Panc1 (cell line): Measurements from ENCODE around the gene MPRIP. TPM values are rescaled to one million over a fixed set of nuclear protein-coding genes. Genes with fewer than 3 reads are reported as not detected.

Experiments
- ATAC-seq: fragments of 200-7000 bp; cut with Tn5 transposase; 2 replicates; pipeline ENCODE4 v1.9.1; 2020; ENCODE audit warnings: mild to moderate bottlenecking, moderate library complexity
- BruUV-seq: library from RNA; stranded (reverse); fragments of 400-500 nt; replicated peaks from 2 replicates; lab custom pipeline; 2021; lab: Mats Ljungman, UMichigan
- CTCF ChIA-PET: fragments of 300-600 bp; sonication (Branson Sonifier 250); formaldehyde crosslinking; loops from one replicate; lab custom pipeline; 2022; ENCODE audit warnings: antibody characterized with exemption; lab: Charles Lee
- POLR2A ChIA-PET: fragments of 300-600 bp; sonication (Branson Sonifier 250); formaldehyde crosslinking; loops from one replicate; lab custom pipeline; 2022; ENCODE audit warnings: antibody characterized with exemption; lab: Charles Lee
- DNase-seq: peaks from one replicate; pipeline ENCODE4 v3.0.0-alpha.2; 2010; ENCODE audit warnings: low read depth, low spot score
- H3K27ac ChIP-seq: 2 replicates; pipeline ENCODE4 v1.5.1; 2011; ENCODE audit warnings: mild to moderate bottlenecking, low read length, inconsistent platforms
- H3K27me3 ChIP-seq: fragments of 200-500 bp; sonication (Bioruptor generic); 2 replicates; pipeline ENCODE4 v1.6.0; 2014; ENCODE audit warnings: low read length, inconsistent platforms; ENCODE audit not compliant: control insufficient read depth, insufficient read depth
- H3K36me3 ChIP-seq: fragments of 200-500 bp; sonication (Bioruptor generic); 2 replicates; pipeline ENCODE4 v1.5.1; 2014; ENCODE audit warnings: inconsistent platforms, mild to moderate bottlenecking, low read length, moderate library complexity; ENCODE audit not compliant: control insufficient read depth, insufficient read depth
- H3K4me1 ChIP-seq: 2 replicates; pipeline ENCODE4 v1.5.1; 2011; ENCODE audit warnings: inconsistent platforms, mild to moderate bottlenecking, low read length, moderate library complexity; ENCODE audit not compliant: control insufficient read depth, insufficient read depth
- H3K4me3 ChIP-seq, 2 experiments: 2 replicates each; pipeline ENCODE4 v1.5.1; 2011 to 2012; ENCODE audit warnings: low read depth in 2 of 2, low read length in 2 of 2, mild to moderate bottlenecking in 2 of 2, inconsistent platforms in 1 of 2, moderate library complexity in 1 of 2
- H3K9me3 ChIP-seq: fragments of 200-500 bp; sonication (Bioruptor generic); 2 replicates; pipeline ENCODE4 v1.5.1; 2014; ENCODE audit warnings: low read depth, mild to moderate bottlenecking, inconsistent platforms, low read length, moderate library complexity; ENCODE audit not compliant: control insufficient read depth, insufficient read depth
- POLR2AphosphoS5 ChIP-seq: IDR thresholded peaks from 2 replicates; pipeline ENCODE4 v1.6.1; 2012; ENCODE audit warnings: mild to moderate bottlenecking, low read depth, low read length, moderate library complexity
- SIN3A ChIP-seq: IDR thresholded peaks from 2 replicates; pipeline ENCODE4 v1.6.1; 2012; ENCODE audit warnings: low read depth, mild to moderate bottlenecking, low read length, moderate library complexity, borderline replicate concordance; ENCODE audit not compliant: insufficient read depth
- TCF7L2 ChIP-seq: IDR thresholded peaks from 2 replicates; pipeline ENCODE4 v1.6.1; 2011; ENCODE audit warnings: mild to moderate bottlenecking, low read depth, low read length, inconsistent platforms
- in situ Hi-C: cut with HindIII; loops from 2 replicates; pipeline ENCODE4 v1.10.0; 2016; ENCODE audit warnings: low sequenced_read_pairs, low pct_unique_long_range_greater_than_20kb
- intact Hi-C: fragments of 100-400 bp; cut with micrococcal nuclease; formaldehyde crosslinking; loops from one replicate; pipeline ENCODE4 v1.10.0; 2022; ENCODE audit not compliant: unreplicated experiment
- total RNA-seq: library from RNA; stranded (reverse); gene quantifications from one replicate; pipeline ENCODE4 v1.2.1, GENCODE V29; 2021; ENCODE audit not compliant: unreplicated experiment
- TF ChIP-seq, protein P1 (sequence below): fragments of 450-650 bp; IDR thresholded peaks from 2 replicates; pipeline ENCODE4 v1.5.1; 2017; ENCODE audit warnings: mild to moderate bottlenecking
- TF ChIP-seq, protein P2 (sequence below), 2 experiments: IDR thresholded peaks; 2 replicates each; pipeline ENCODE4 v1.6.1; 2011 to 2012; ENCODE audit warnings: low read depth in 2 of 2, control low read depth in 1 of 2, low read length in 1 of 2, mild to moderate bottlenecking in 1 of 2, moderate library complexity in 1 of 2; ENCODE audit not compliant: insufficient read depth in 1 of 2

MPRIP gene
- total RNA-seq, 1 experiment from 2014 or later: 155 TPM

DNA sequence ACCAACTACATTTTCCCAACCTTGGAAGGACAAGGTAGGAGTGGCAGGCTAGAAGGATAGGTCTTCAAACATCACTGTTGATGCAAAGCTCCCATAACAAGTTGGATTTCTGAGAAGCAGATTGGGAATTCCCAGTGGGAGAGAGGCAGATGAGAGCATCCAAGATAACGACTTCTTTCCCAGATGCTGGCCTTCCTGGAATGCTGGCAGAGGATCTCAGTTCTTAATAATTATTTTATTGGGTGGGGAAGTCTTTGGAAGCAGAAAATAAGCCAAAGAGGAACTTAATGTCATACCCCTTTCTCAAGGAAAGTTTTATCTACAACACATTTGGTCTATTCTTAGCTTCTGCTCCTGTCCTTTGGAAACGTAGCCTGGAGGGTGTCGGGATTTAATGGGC, 64.5 kb downstream of the MPRIP start:
- intact Hi-C loops: no loop called here
- ATAC-seq: no peak
- POLR2A ChIA-PET: no interaction called here
- no peak overlapping the region for H3K27ac ChIP-seq
- no TSS peak for BruUV-seq
- H3K4me3 ChIP-seq: no peak overlapping the region
- H3K27me3 ChIP-seq: no peaks in the 10 kb centered on the region
- in situ Hi-C loops: no loop called here
- no peaks in the 10 kb centered on the region; the same call in 1 of the 2 replicates for H3K4me1 ChIP-seq
- DNase-seq: no peak
- TF ChIP-seq, protein P1, sequence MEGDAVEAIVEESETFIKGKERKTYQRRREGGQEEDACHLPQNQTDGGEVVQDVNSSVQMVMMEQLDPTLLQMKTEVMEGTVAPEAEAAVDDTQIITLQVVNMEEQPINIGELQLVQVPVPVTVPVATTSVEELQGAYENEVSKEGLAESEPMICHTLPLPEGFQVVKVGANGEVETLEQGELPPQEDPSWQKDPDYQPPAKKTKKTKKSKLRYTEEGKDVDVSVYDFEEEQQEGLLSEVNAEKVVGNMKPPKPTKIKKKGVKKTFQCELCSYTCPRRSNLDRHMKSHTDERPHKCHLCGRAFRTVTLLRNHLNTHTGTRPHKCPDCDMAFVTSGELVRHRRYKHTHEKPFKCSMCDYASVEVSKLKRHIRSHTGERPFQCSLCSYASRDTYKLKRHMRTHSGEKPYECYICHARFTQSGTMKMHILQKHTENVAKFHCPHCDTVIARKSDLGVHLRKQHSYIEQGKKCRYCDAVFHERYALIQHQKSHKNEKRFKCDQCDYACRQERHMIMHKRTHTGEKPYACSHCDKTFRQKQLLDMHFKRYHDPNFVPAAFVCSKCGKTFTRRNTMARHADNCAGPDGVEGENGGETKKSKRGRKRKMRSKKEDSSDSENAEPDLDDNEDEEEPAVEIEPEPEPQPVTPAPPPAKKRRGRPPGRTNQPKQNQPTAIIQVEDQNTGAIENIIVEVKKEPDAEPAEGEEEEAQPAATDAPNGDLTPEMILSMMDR: no peak
- TF ChIP-seq, protein P2, sequence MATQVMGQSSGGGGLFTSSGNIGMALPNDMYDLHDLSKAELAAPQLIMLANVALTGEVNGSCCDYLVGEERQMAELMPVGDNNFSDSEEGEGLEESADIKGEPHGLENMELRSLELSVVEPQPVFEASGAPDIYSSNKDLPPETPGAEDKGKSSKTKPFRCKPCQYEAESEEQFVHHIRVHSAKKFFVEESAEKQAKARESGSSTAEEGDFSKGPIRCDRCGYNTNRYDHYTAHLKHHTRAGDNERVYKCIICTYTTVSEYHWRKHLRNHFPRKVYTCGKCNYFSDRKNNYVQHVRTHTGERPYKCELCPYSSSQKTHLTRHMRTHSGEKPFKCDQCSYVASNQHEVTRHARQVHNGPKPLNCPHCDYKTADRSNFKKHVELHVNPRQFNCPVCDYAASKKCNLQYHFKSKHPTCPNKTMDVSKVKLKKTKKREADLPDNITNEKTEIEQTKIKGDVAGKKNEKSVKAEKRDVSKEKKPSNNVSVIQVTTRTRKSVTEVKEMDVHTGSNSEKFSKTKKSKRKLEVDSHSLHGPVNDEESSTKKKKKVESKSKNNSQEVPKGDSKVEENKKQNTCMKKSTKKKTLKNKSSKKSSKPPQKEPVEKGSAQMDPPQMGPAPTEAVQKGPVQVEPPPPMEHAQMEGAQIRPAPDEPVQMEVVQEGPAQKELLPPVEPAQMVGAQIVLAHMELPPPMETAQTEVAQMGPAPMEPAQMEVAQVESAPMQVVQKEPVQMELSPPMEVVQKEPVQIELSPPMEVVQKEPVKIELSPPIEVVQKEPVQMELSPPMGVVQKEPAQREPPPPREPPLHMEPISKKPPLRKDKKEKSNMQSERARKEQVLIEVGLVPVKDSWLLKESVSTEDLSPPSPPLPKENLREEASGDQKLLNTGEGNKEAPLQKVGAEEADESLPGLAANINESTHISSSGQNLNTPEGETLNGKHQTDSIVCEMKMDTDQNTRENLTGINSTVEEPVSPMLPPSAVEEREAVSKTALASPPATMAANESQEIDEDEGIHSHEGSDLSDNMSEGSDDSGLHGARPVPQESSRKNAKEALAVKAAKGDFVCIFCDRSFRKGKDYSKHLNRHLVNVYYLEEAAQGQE (IDR thresholded peaks at IDR 0.05; ENCODE audit: insufficient read depth in 1 of 2, low read depth in 2 of 2, low read length in 1 of 2): no peak
- TF ChIP-seq TCF7L2 (no peak), POLR2AphosphoS5 (no peak)
- no peaks in the 10 kb centered on the region for H3K36me3 ChIP-seq
- no peaks in the 10 kb centered on the region for H3K9me3 ChIP-seq
- CTCF ChIA-PET: interaction anchor here (0.6 kb wide), 1 partner anchor 115 kb away, joined by 3 read pairs; no protein-coding TSS in a partner anchor

DNA sequence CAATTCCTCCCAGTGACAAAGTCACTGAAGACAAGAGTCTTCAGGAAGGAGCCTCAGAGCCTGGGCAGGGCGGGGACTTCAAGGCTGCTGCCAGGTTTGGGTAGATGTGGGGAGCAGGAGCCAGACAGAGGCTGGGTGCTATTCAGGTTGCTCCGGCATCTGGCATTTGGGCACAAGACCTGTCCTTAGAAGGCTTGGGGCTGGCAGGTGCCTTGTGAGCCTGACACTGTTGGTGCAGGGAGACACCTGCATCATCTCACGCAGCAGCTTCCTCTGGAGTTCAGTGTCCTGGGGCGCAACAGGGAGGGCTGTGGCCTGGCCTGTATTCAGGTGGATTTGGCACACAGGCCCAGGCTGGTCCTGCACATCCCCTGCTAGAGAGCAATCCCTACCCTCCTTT, 65.0 kb downstream of the MPRIP start:
- ChIA-PET POLR2A (no interaction called here), CTCF (no interaction called here)
- TF ChIP-seq, protein P1: no peak
- intact Hi-C loops (no loop called here), in situ Hi-C loops (no loop called here)
- no TSS peak for BruUV-seq
- no peak for ATAC-seq
- Histone ChIP-seq H3K4me3 (no peak overlapping the region), H3K27me3 (no peaks in the 10 kb centered on the region), H3K27ac (no peak overlapping the region), H3K4me1 (no peaks in the 10 kb centered on the region; the same call in 1 of the 2 replicates), H3K9me3 (no peaks in the 10 kb centered on the region), H3K36me3 (no peaks in the 10 kb centered on the region)
- no peak for DNase-seq

GRCh38 chr17:17107891-17108431, 65.7 kb downstream of the MPRIP start:
- ChIA-PET POLR2A (no interaction called here), CTCF (no interaction called here)
- H3K9me3 ChIP-seq: no peaks in the 10 kb centered on the region
- ATAC-seq (no peak), DNase-seq (no peak)
- H3K27ac ChIP-seq: no peak overlapping the region
- H3K4me1 ChIP-seq: no peaks in the 10 kb centered on the region; the same call in 1 of the 2 replicates
- H3K36me3 ChIP-seq: no peaks in the 10 kb centered on the region
- H3K27me3 ChIP-seq: no peaks in the 10 kb centered on the region
- H3K4me3 ChIP-seq: no peak overlapping the region
- no peak for TF ChIP-seq SIN3A
- TF ChIP-seq POLR2AphosphoS5: no peak
- TF ChIP-seq, protein P2 (IDR thresholded peaks at IDR 0.05; ENCODE audit: insufficient read depth in 1 of 2, low read depth in 2 of 2, low read length in 1 of 2): no peak
- intact Hi-C loops (no loop called here), in situ Hi-C loops (no loop called here)
- no TSS peak for BruUV-seq
